Stimulated activated CD8-positive, alpha-beta memory T cell treated with anti-CD3 and anti-CD28 coated beads, Interleukin-7, amount 100 ng/mL, for 1 hour (primary cell): ENCODE measurements around the gene TMPRSS2.

ENCODE experiments used
- DNase-seq, 2 donors: peaks; one replicate each; pipeline ENCODE4 v3.0.0-alpha.2; 2020; ENCODE audit warnings: low read depth in 2 of 2

The TMPRSS2 gene

DNA sequence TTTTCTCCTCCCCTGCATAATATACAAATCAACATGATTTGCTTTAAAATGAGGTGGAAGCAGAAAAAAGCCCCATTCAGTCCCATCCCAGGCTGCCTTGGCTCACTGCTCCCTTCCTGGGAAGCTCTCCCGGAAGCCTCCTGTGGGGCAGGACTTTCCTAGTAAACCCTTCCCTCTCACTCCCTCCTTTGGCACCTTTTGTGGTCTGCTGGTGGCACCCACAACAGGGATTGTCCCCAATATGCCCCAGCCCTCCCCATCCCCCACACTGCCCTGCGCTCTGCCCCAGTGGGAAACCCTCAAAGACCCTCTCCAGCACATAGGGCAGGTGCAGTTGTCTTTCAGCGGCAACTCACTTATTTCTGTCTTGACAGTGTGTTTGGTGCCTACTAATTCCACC, 1.8 kb upstream of the TMPRSS2 start:
- DNase-seq = no peak

DNA sequence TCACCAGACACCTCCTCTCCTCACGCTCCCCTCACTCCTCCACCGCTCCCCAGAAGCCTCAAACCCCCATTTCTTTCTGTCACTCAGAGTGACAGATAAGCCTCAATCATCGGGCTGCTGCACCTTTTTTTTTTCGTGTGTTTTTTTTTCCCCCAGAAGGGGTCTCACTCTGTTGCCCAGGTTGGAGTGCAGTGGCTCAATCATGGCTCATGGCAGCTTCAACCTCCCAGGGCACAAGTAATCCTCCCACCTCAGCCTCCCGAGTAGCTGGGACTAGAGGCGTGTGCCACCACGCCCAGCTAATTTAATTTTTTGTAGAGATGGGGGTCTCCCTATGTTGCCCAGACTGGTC, 1.2 kb upstream of the TMPRSS2 start:
- DNase-seq = no peak

DNA sequence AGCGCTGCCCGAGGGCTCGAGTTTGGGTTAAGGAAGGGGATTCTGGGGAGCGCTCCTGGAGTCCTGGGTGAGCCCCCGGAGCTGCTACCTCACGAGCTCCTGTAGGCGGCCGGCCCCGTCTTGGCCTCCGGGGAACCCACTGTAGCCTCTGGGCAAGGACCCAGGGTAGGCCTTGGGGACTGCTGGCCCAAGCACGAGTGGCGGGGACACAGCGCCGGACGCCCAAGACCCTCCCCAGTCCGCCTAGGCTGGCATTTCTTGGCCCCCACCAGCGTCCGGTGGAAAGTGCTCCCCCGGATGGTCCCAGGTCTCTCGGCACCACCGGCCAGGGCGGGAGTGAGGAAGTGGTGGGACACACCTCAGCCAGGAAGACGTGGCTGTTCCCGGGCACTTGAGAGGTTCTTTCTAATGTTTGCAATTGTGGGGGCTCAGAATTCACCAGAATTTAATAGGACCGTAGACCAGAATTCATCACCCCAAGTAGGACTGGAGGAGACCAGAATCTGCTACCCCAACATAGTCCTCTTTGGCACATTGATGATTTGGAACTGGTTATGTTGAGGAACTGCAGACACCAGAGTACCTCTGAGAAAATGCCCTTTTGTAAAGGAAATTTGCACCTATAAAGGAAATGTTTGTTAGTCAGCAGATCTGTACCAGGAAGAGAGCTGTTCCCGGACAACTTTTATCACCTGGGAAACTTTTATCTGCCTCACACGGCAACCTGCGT, 622 bp upstream of the TMPRSS2 start:
- no peak for DNase-seq

DNA sequence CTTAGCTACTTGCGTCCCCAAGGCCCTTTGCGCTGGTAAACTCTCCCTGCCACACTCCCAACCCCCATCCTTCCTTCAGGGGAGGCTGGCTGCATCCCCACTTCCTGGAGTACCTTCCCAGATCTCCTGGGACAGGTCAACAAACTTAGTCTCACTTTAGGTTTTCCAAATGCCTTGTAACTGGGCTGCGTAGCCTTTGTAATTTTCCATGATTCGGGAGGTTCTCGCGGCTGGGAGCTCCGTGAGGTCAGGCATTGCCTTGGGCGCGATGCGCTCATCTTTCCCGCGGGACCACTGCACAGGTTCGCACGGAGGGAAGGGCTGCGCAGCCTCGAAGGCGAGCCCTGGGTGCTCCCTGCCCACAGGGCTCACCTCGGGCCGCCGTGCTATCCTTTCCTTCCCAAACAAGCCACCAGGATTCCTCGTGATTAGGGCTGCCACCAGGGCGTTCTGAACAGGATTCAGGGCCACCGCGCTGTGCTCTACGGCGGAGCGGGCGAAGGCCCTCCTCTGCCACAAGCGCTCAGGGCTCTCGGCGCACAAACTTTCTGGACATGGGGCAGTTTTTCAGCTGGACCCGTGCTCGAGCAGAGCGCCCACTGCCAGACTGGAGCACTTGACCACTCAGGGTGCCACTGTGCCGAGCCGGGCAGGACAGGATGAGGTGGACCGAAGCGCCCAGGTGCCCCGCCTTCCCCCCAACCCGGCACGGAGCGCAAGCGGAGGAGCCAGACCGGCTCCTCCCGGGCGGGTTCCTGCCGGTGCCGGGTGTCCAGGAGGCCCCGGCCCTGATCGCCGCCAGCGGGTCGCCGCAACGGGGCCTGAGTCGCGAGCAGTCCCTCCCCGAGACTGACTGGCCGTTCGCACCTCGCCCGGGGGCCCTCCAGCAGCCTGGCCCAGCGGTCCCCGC, 1.1 kb downstream of the TMPRSS2 start:
- DNase-seq = no peak

DNA sequence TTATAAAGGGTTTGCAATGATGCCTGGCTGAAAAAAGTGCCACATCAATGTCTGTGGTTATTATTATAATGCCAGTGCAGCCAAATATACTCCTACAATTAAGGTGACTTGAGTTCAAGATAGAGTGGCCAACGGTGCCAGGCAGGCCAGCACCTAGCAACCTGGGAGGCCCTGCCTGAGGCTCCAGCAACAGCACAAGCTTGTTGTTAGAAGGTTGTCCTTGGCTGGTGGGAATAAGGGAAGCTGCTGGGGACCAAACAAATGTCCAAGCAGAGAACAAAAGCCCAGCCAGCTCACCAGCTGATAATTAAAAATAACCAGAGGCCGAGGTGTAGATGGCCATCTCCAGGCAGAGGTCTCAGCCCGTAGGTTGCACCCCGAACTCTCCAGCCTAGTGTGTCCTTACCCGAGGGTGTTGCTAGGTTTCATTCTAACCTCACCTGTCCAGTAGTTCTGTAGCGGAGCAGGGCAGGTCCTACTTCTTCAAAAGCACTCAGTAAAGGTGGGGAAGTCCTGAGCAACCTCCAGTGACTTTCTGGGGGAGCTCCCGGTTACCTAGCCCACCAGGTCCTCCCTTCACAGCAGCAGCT, 1.9 kb downstream of the TMPRSS2 start:
- DNase-seq = no peak

DNA sequence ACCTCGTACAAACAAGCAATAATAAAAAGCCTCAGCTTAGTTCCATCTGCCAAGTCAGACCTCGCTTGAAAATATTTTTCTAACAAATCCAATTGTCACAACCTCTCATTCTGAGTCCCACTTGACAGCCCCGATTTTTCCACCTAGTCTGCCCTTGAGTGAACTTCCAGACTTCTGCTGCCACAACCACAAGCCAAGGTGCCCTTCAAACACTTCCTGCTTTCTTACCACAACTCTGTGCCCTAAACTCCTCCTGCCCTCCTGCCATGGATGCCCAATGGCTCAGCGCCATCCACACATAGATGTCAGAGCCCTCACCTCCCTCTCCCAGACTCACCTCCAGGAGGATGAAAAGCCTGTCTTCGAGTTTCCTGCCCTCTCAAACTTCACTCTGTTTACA, 3.9 kb downstream of the TMPRSS2 start:
- DNase-seq = no peak

DNA sequence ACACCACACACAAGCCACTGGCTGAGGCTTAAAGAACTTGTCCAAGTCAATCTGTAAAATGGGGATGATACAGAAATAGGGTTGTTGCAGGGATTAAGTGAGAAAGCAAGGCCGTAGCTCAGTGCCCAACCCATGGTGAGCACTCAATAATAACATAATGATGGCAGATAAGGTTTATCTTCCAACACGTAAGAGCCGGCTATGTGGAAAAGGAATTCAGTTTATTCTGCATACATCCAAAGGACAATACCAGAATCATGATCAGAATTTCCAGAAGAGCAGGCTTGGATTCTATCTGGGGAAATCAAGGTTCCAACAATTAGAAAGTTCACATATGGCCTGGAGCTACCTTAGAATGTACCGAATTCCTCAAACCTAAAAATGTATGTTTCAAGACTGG, 4.6 kb downstream of the TMPRSS2 start:
- no peak for DNase-seq

DNA sequence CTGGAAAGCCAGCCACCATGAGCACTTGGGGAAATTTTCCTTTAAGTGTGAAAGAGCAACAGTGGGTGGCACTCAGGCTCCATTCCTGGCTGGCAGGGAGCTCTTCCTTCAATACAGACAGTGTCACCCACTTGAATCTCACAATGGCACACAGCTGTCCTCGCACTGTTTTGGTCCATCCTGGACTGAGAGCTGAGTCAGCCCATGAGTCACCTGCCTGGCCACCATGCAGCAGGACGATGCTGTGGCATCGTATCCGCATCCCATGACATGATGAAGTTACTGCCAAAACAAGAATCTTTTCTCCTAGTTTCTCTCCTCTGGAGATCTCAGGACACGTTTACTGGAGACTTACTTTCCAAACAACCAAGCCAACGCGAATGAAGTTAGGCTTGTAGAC, 6.0 kb downstream of the TMPRSS2 start:
- DNase-seq = no peak

DNA sequence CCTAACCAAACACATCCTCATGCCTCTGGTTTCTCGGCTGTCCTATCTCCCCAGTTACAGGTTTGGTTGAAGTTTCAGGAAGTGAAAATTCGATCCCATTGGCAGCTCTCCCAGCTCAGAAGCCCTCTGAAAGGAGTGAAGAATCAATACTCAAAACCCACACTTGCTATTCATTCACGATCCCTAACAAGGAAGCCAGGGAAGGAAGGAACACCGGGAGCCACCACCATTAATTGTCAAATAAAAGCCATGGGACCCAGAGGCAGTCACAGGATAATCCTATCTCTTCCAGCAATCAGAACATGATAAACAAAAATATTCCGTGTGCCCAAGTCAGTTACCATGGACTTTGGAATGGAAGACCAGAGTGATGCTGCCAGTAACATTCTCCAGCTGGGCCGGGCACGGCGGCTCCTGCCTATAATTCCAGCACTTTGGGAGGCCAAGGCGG, 7.0 kb downstream of the TMPRSS2 start:
- no peak for DNase-seq

DNA sequence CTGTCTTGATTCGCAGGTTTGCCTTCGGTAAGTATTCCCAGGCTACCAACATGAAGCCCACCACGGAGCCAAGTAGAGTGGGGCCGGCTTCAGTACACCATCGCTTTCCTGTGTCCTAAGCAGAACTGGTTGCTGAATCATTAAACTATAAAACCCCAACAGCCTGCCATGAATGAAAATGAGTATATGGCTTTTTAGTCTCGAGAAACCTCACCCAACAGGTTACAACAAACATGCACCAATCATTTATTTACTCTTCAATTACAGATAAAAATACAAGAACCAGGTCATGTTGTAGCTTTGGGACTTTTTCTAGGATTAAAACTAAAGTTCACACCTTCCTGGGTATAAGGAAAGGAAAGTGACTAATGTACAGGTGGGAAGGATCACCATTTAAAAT, 7.6 kb downstream of the TMPRSS2 start:
- no peak for DNase-seq

DNA sequence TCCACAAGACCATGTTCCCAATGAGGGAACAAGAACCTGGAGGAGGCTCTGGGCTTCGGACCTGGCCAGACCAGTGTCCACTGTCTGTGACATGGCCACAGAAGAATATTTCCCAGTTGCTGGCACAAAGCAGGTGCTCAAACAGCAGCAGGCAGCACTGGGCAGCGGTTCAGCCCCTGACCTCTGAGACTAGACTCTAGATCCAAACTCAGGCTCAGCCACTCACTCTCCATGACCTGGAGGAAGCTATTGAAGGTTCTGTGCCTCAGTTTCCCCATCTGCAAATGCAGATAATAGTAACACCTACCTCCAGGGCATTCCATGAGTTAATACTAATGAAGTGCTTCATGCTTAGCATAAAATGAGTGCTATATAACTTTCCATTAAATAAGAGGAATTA, 8.0 kb downstream of the TMPRSS2 start:
- DNase-seq = no peak

DNA sequence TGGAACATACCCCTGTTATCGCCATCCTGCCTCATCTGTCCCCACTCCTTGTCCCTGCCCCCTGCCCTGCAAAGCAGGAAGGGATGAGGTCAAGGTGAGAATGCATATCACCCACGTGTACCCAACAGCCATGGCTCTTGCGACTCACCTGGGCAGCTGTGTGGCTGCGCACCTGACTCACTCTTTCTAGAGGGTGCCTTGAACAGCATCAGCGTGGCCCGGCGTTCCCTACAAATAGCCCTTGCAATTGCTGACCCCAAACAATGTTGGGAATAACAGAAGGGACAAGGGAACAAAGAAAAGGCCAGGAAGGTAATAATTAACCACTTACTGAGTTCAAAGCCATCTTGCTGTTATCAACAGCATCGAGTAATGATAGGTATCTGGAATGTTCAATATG, 10.2 kb downstream of the TMPRSS2 start:
- DNase-seq = no peak

DNA sequence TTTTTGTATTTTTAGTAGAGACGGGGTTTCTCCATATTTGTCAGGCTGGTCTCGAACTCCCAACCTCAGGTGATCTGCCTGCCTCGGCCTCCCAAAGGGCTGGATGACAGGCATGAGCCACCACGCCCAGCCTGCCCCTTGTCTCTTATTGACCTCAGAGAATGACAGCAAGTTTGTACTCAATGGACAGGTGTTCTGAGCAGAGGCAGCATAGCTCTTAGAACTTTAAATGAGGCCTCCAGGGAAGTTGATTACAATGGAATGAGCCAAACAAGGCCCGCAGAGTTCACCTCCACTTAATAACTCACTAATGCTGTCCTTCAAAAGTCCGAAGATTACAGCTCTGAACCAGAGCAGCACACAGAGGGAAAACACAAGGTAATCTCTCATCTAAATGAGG, 10.9 kb downstream of the TMPRSS2 start:
- no peak for DNase-seq

DNA sequence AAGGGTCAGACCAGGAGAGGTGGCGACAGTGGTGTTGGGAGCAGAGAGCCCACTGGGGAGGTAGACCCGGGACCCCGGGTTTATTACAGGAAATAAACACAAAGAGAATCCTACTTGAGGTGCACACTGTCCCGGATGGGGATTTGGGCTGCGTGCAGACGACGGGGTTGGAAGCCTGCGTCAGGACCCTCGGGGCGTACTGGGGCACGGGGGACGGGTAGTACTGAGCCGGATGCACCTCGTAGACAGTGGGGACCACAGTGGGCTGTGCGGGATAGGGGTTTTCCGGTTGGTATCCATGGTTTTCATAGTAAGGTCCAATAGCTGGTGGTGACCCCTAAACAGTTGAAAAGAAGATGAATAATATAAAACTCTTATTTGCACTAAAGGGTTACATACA, 13.7 kb downstream of the TMPRSS2 start:
- no peak for DNase-seq

DNA sequence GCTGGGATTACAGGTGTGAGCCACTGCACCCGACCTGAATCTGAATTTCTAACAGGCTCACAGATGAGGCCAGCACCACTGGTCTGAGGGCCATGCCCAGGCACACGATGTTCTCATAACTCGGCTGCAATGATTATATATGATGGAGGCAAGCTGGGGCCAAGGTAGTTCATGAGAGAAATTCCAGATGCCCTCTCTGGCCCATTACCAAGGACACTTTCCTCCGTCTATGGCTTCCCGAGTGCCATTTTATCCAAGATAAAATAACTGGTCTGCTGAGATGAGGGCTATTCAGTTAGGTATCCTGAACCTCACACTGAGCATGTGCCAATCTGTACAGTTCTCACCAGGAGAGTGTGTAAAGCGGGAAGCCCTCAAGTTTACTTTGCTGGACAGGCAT, 16.5 kb downstream of the TMPRSS2 start:
- no peak for DNase-seq

DNA sequence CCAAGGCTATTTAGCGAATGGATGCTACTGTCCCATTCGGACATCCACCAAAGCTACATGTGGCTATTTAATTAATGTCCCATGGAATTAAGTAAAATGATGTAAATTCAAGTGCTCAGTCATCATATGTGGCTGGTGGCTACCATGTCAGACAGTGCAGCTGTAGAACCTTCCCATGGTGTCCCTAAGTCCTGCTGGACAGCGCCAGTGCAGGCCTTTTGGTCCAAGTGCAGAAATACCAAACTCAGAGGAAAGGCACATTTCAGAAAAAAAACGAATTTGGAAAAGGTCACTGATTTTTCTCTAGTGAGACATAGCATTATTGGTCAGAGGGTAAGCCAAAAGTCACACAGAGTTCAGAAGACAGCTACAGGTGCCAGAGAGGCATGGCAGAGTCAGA, 17.6 kb downstream of the TMPRSS2 start:
- DNase-seq = no peak

DNA sequence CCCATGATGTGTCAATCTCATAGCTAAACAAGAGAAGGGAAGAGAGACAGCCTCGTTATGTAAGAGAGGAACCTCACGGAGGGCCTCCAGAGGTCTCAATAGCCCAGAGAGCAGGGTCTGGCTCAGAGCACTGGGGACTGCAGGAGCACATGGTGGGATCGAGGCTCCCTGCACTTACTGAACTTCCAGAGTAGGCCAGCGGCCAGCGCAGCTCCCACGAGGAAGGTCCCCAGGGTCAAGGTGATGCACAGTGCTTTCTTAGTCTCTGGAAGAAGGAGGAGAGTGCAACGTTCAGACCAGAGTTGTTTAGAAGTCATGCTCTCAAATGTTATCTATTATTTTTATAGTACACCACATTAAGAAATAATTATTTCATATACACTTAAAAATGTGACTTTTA, 18.6 kb downstream of the TMPRSS2 start:
- DNase-seq = no peak

DNA sequence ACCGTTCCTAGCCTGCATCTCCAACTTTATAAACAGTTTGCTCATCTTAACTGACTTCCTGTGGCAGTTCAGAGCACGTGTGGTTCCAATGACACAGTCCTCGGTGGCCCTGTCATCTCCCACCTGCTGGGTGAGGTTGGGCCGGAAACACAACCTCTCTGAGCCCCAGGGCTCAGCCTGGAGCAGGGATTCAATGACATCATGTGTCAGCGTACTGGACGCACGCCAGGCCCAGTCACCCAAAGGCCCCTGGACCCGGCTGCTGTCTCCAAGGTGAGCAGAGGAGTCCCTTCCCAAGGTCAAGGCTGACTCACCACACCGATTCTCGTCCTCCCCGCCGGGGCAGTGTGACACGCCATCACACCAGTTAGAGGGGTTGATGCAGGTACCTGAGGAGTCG, 19.9 kb downstream of the TMPRSS2 start:
- DNase-seq = no peak

DNA sequence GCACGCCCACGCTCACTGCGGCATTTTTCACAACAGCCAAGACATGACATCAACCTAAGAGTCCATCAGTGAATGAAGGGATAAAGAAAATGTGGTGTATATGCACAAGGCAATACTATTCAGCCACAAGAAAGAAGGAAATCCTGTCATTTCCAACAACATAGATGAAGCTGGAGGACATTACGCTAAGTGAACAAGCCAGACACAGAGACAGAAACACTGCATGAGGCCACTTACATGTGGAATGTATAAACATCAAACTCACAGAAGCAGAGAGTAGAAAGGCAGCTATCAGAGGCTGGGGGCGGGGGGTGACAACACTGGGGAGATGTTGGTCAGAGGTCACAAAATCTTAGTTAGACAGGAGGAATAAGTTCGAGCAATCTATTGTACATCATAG, 20.9 kb downstream of the TMPRSS2 start:
- DNase-seq = no peak

DNA sequence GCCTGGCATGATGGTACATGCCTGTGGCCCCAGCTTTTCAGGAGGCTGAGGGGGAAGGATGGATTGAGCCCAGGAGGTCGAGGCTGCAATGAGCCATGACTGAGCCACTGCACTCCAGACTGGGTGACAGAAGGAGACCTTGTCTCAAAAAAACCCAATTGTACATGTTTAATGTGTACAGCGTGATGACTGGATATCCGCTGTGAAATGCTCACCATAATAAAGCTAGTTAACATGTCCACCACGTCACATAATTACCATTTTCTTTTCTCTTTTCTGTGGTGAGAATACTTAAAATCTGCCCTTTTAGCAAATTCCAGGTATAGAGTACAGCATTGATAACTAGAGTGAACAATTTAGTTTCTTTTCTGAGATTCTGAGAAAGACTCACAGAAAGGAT, 24.0 kb downstream of the TMPRSS2 start:
- no peak for DNase-seq

DNA sequence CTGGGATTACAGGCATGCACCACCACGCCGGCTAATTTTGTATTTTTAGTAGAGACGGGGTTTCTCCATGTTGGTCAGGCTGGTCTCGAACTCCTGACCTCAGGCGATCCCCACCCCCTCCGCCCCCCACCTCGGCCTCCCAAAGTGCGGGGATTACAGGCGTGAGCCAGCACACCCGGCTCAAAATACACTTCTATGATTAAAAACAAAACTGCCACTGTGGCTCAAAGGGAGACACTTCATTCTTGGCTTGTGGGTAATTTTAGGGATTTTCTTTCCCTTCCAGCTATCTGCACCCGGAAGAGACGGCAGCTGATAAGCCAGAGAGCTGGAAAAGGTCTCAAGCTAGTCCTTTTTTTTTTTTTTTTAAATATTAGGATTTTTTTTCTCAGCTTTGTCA, 24.5 kb downstream of the TMPRSS2 start:
- no peak for DNase-seq

DNA sequence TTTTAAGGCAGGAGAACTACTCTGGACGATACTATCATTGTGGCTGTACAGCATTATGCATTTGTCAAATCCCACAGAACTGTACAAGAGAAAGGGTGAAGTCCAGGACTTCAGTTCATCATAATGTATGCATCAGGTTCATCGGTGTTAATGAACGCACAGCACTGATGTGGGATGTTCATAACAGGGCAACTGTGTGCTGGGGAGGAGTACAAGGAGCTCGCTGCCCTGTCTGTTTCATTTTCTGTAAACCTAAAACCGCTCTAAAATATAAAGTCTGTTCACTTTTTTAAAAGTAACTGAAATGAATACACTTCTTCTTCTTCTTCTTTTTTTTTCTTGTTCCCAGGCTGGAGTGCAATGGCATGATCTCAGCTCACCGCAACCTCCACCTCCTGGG, 25.0 kb downstream of the TMPRSS2 start:
- DNase-seq = no peak

DNA sequence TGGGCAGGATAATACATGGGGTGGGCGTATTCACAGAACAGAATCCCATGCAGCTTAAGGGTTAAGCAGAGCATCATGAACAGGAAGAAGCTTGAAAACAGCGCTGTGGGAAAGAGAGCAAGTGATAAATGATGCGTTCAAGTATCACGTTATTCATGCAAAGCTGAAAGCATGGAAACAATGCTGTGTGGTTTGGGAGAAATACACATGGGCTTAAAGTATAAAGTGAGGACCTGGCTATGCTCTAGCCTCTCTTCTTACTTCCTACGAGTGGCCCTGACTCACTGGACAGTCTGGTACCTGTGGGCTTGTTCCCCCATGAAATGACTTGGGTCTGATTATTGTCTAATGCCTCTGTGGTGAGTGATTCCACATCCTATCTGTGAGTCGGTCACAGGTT, 25.7 kb downstream of the TMPRSS2 start:
- no peak for DNase-seq
